ENCODE measurements around the gene NVL.
"Not testable (repeated sequence)": the region's sequence is repeated elsewhere in the genome, so short reads cannot be mapped to it uniquely, and the experiment has no call there.

The NVL gene

GRCh38 chr1:224237119-224237881 is 92.7 kb downstream of the NVL start:
- DNase-seq, result no peak

GRCh38 chr1:224235813-224236493 is 94.0 kb downstream of the NVL start:
- no peak for DNase-seq

GRCh38 chr1:224234017-224234416 is 96.0 kb downstream of the NVL start:
- no peak for DNase-seq

- DNase-seq, result no peak
These were observed 103.0 kb downstream of the NVL start for GRCh38 chr1:224226849-224227502.

GRCh38 chr1:224223819-224224714 is 105.9 kb downstream of the NVL start:
- DNase-seq, result no peak

GRCh38 chr1:224219612-224220059 is 110.3 kb downstream of the NVL start:
- no peak for DNase-seq

- no peak for DNase-seq
These were observed 110.9 kb downstream of the NVL start for GRCh38 chr1:224219011-224219611.

GRCh38 chr1:224217655-224218623 is 112.0 kb downstream of the NVL start:
- DNase-seq, result no peak

- DNase-seq, result no peak
These were observed 113.6 kb downstream of the NVL start for GRCh38 chr1:224216382-224216781.

GRCh38 chr1:224213438-224214119 is 116.4 kb downstream of the NVL start:
- DNase-seq, result no peak

GRCh38 chr1:224212618-224213061 is 117.3 kb downstream of the NVL start:
- DNase-seq, result no peak

GRCh38 chr1:224211206-224211962 is 118.6 kb downstream of the NVL start:
- peak in 1 of 51 donors; percentile 25 for DNase-seq

- not testable (repeated sequence) for DNase-seq
These were observed 123.9 kb downstream of the NVL start for GRCh38 chr1:224205931-224206538.

GRCh38 chr1:224205438-224205840 is 124.5 kb downstream of the NVL start:
- DNase-seq, result peak in 3 of 51 donors; percentile 3 to 18 (median 14)

- DNase-seq, result peak in 32 of 51 donors; percentile 6 to 59 (median 23)
These were observed 126.5 kb downstream of the NVL start for GRCh38 chr1:224203243-224204016.

GRCh38 chr1:224201853-224202252 is 128.1 kb downstream of the NVL start:
- no peak for DNase-seq

- DNase-seq, result no peak
These were observed 128.6 kb downstream of the NVL start for GRCh38 chr1:224201383-224201782.

All from hypothalamus (tissue), 51 donors.